ENCODE results near the gene AGMO.

DNA sequence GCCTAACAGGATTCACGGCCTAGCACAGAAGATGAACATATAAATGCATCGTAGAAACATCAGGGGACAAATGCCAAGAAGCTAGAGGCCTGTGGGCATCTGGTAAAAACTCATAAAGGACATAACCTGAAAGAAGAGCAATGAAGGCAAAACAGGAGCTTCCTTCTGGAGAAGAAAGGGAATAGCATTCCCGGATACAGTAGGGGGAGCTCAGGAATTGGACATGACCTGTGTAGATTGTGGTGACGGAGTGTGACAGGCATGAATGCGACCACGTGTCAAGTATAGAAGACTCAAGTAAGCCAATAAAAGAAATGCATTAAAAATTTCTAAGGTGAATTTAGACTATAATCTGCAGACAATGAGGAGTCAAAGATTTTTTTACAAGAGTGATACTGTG, 270.1 kb downstream of the AGMO start:
- no peak for TF ChIP-seq POLR2A (IDR thresholded peaks at IDR 0.05; ENCODE audit: extremely low read depth, insufficient read length)
- TF ChIP-seq, protein P1, sequence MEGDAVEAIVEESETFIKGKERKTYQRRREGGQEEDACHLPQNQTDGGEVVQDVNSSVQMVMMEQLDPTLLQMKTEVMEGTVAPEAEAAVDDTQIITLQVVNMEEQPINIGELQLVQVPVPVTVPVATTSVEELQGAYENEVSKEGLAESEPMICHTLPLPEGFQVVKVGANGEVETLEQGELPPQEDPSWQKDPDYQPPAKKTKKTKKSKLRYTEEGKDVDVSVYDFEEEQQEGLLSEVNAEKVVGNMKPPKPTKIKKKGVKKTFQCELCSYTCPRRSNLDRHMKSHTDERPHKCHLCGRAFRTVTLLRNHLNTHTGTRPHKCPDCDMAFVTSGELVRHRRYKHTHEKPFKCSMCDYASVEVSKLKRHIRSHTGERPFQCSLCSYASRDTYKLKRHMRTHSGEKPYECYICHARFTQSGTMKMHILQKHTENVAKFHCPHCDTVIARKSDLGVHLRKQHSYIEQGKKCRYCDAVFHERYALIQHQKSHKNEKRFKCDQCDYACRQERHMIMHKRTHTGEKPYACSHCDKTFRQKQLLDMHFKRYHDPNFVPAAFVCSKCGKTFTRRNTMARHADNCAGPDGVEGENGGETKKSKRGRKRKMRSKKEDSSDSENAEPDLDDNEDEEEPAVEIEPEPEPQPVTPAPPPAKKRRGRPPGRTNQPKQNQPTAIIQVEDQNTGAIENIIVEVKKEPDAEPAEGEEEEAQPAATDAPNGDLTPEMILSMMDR (IDR thresholded peaks at IDR 0.05; ENCODE audit: low read depth, low read length) = no peak
- TF ChIP-seq, protein P2, sequence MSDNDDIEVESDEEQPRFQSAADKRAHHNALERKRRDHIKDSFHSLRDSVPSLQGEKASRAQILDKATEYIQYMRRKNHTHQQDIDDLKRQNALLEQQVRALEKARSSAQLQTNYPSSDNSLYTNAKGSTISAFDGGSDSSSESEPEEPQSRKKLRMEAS (IDR thresholded peaks at IDR 0.05; ENCODE audit: low read depth, low read length) = no peak
